GM18951 (cell line): Measurements from ENCODE around the gene POLD1.

Source experiments
- POLR2A ChIP-seq: IDR thresholded peaks from 4 replicates; pipeline ENCODE4 v1.6.1; 2011; ENCODE audit warnings: mild to moderate bottlenecking; ENCODE audit not compliant: insufficient read length, insufficient read depth; ENCODE audit errors: extremely low read depth
- in situ Hi-C: fragments of 300-500 bp; cut with MboI; formaldehyde crosslinking; loops from one replicate; pipeline ENCODE4 v1.12.0; 2022; ENCODE audit warnings: low sequenced_read_pairs, mixed read lengths, inconsistent platforms; ENCODE audit not compliant: unreplicated experiment

Gene POLD1

GRCh38 chr19:50357178-50358100 lies 26.7 kb upstream of the POLD1 start:
- in situ Hi-C loops = loop anchor here (25.0 kb wide), 1 partner anchor 430 kb away; the partner anchor contains the start of gene ACP4
- peak; percentile 52 for TF ChIP-seq POLR2A

GRCh38 chr19:50358483-50359327 lies 25.4 kb upstream of the POLD1 start:
- in situ Hi-C loops = loop anchor here (25.0 kb wide), 1 partner anchor 429 kb away; the partner anchor contains the start of gene ACP4
- TF ChIP-seq POLR2A = peak; percentile 78

- in situ Hi-C loops = loop anchor here (25.0 kb wide), 1 partner anchor 428 kb away; the partner anchor contains the start of gene ACP4
- TF ChIP-seq POLR2A = no peak
Measured at GRCh38 chr19:50359328-50359818, 24.8 kb upstream of the POLD1 start.

GRCh38 chr19:50361290-50362029 lies 22.7 kb upstream of the POLD1 start:
- no peak for TF ChIP-seq POLR2A
- in situ Hi-C loops = loop anchor here (25.0 kb wide), 1 partner anchor 426 kb away; the partner anchor contains the start of gene ACP4

- TF ChIP-seq POLR2A = no peak
- in situ Hi-C loops = loop anchor here (25.0 kb wide), 1 partner anchor 425 kb away; the partner anchor contains the start of gene ACP4
Measured at GRCh38 chr19:50362030-50362412, 22.1 kb upstream of the POLD1 start.

GRCh38 chr19:50362656-50363424 lies 21.3 kb upstream of the POLD1 start:
- no peak for TF ChIP-seq POLR2A
- in situ Hi-C loops = loop anchor here (25.0 kb wide), 1 partner anchor 424 kb away; the partner anchor contains the start of gene ACP4

- TF ChIP-seq POLR2A = no peak
- in situ Hi-C loops = loop anchor here (25.0 kb wide), 1 partner anchor 422 kb away; the partner anchor contains the start of gene ACP4
Measured at GRCh38 chr19:50365434-50366306, 18.5 kb upstream of the POLD1 start, which contains the start of gene NAPSA. Gene NAPSA (minus strand): TSS chr19:50365639. CDS start chr19:50365621, 18 bp downstream.

- peak; percentile 66 for TF ChIP-seq POLR2A
- in situ Hi-C loops = loop anchor here (25.0 kb wide), 1 partner anchor 418 kb away; the partner anchor contains the start of gene ACP4
Measured at GRCh38 chr19:50368649-50369570, 15.2 kb upstream of the POLD1 start.

- TF ChIP-seq POLR2A = no peak
- in situ Hi-C loops = loop anchor here (10.0 to 25.0 kb wide), 2 partner anchors 93 to 415 kb away; partner anchors contain the start of gene ACP4
Measured at GRCh38 chr19:50371914-50372475, 12.2 kb upstream of the POLD1 start.
